ENCODE results near the gene FANCL. TPM values are rescaled to one million over a fixed set of nuclear protein-coding genes. Genes with fewer than 3 reads are reported as not detected.
"Not testable (repeated sequence)": the region's sequence is repeated elsewhere in the genome, so short reads cannot be mapped to it uniquely, and the experiment has no call there.

Gene FANCL
- polyA plus RNA-seq, 1 experiment, result 18.8 TPM

- H3K27me3 ChIP-seq (ENCODE audit: control insufficient read depth, insufficient read depth, low read length); H3K27ac ChIP-seq (ENCODE audit: low read depth, low read length); H3K9me3 ChIP-seq (ENCODE audit: control insufficient read depth, insufficient read depth, low read length); H3K4me3 ChIP-seq (ENCODE audit: low read depth, low read length); DNase-seq (ENCODE audit: low read depth, low spot score); POLR2A ChIA-PET; CTCF ChIA-PET: not testable (repeated sequence)
Measured at GRCh38 chr2:58171831-58172230, 69.3 kb downstream of the FANCL start.

- H3K4me3 ChIP-seq (ENCODE audit: low read depth, low read length); POLR2A ChIA-PET; H3K9me3 ChIP-seq (ENCODE audit: control insufficient read depth, insufficient read depth, low read length); DNase-seq (ENCODE audit: low read depth, low spot score); H3K27ac ChIP-seq (ENCODE audit: low read depth, low read length); H3K27me3 ChIP-seq (ENCODE audit: control insufficient read depth, insufficient read depth, low read length): not testable (repeated sequence)
- CTCF ChIA-PET, result interaction anchor here (0.7 kb wide), 1 partner anchor 36 kb away, joined by 3 read pairs; no protein-coding TSS in a partner anchor
Measured at GRCh38 chr2:58170334-58170933, 70.7 kb downstream of the FANCL start.

GRCh38 chr2:58169845-58170244 lies 71.3 kb downstream of the FANCL start:
- CTCF ChIA-PET, result interaction anchor here (0.7 kb wide), 1 partner anchor 35 kb away, joined by 3 read pairs; no protein-coding TSS in a partner anchor
- DNase-seq (ENCODE audit: low read depth, low spot score); POLR2A ChIA-PET; H3K27me3 ChIP-seq (ENCODE audit: control insufficient read depth, insufficient read depth, low read length); H3K27ac ChIP-seq (ENCODE audit: low read depth, low read length); H3K4me3 ChIP-seq (ENCODE audit: low read depth, low read length); H3K9me3 ChIP-seq (ENCODE audit: control insufficient read depth, insufficient read depth, low read length): not testable (repeated sequence)

DNA sequence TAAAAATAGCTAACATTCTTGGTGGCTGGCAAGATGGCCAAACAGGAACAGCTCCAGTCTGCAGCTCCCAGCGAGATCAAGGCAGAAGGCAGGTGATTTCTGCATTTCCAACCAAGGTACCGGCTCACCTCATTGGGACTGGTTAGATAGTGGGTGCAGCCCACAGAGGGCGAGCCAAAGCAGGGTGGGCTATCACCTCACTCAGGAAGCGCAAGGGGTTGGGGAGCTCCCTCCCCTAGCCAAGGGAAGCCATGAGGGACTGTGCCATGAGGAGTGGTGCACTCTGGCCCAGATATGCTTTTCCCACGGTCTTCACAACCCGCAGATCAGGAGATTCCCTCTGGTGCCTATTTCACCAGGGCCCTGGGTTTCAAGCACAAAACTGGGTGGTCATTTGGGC lies 73.0 kb downstream of the FANCL start:
- H3K27me3 ChIP-seq (ENCODE audit: control insufficient read depth, insufficient read depth, low read length); DNase-seq (ENCODE audit: low read depth, low spot score); POLR2A ChIA-PET; H3K9me3 ChIP-seq (ENCODE audit: control insufficient read depth, insufficient read depth, low read length); H3K27ac ChIP-seq (ENCODE audit: low read depth, low read length); H3K4me3 ChIP-seq (ENCODE audit: low read depth, low read length): not testable (repeated sequence)
- CTCF ChIA-PET, result interaction anchor here (1.2 kb wide), 1 partner anchor 262 kb away, joined by 4 read pairs; no protein-coding TSS in a partner anchor

- H3K9me3 ChIP-seq (ENCODE audit: control insufficient read depth, insufficient read depth, low read length), result no peaks in the 10 kb centered on the region
- TF ChIP-seq, protein P1, sequence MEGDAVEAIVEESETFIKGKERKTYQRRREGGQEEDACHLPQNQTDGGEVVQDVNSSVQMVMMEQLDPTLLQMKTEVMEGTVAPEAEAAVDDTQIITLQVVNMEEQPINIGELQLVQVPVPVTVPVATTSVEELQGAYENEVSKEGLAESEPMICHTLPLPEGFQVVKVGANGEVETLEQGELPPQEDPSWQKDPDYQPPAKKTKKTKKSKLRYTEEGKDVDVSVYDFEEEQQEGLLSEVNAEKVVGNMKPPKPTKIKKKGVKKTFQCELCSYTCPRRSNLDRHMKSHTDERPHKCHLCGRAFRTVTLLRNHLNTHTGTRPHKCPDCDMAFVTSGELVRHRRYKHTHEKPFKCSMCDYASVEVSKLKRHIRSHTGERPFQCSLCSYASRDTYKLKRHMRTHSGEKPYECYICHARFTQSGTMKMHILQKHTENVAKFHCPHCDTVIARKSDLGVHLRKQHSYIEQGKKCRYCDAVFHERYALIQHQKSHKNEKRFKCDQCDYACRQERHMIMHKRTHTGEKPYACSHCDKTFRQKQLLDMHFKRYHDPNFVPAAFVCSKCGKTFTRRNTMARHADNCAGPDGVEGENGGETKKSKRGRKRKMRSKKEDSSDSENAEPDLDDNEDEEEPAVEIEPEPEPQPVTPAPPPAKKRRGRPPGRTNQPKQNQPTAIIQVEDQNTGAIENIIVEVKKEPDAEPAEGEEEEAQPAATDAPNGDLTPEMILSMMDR (IDR thresholded peaks at IDR 0.05; ENCODE audit: low read depth, low read length), result no peak
- ChIA-PET POLR2A (no interaction called here), CTCF (no interaction called here)
- no peak overlapping the region for H3K27ac ChIP-seq (ENCODE audit: low read depth, low read length)
- no peak overlapping the region for H3K4me3 ChIP-seq (ENCODE audit: low read depth, low read length)
- H3K27me3 ChIP-seq (ENCODE audit: control insufficient read depth, insufficient read depth, low read length), result no peaks in the 10 kb centered on the region
- DNase-seq (ENCODE audit: low read depth, low spot score), result no peak
Measured at GRCh38 chr2:58163913-58164312, 77.2 kb downstream of the FANCL start.

GRCh38 chr2:58158481-58158880 lies 82.6 kb downstream of the FANCL start:
- POLR2A ChIA-PET, result no interaction called here

DNA sequence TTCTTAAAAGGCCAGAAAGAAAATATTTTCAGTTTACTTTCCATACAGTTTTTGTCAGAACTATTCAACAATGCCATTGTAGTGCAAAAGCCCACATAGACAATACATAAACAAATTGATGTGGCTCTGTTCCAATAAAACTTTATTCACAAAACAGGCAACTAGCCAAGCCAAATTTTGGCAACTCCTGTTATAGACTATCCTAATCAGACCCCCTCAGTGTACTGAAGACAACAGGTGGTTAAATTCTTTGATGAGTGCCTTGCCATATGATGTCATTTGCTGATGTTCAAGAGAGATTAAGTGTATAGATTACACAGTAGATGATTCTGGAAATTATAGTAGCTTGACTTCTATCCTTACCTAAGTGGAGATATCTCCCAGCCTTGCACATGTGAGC lies 83.4 kb downstream of the FANCL start:
- POLR2A ChIA-PET, result no interaction called here
- H3K27ac ChIP-seq (ENCODE audit: low read depth, low read length), result no peak overlapping the region
- CTCF ChIA-PET, result no interaction called here
- DNase-seq (ENCODE audit: low read depth, low spot score), result no peak
- no peaks in the 10 kb centered on the region for H3K9me3 ChIP-seq (ENCODE audit: control insufficient read depth, insufficient read depth, low read length)
- H3K4me3 ChIP-seq (ENCODE audit: low read depth, low read length), result no peak overlapping the region
- H3K27me3 ChIP-seq (ENCODE audit: control insufficient read depth, insufficient read depth, low read length), result no peaks in the 10 kb centered on the region
- TF ChIP-seq, protein P1 (IDR thresholded peaks at IDR 0.05; ENCODE audit: low read depth, low read length), result no peak

More at GRCh38 chr2:58158481-58158880, 82.6 kb downstream of the FANCL start:
- DNase-seq (ENCODE audit: low read depth, low spot score), result no peak
- TF ChIP-seq, protein P1 (IDR thresholded peaks at IDR 0.05; ENCODE audit: low read depth, low read length), result no peak
- H3K27me3 ChIP-seq (ENCODE audit: control insufficient read depth, insufficient read depth, low read length), result no peaks in the 10 kb centered on the region
- H3K4me3 ChIP-seq (ENCODE audit: low read depth, low read length), result no peak overlapping the region
- H3K27ac ChIP-seq (ENCODE audit: low read depth, low read length), result no peak overlapping the region
- CTCF ChIA-PET, result no interaction called here
- no peaks in the 10 kb centered on the region for H3K9me3 ChIP-seq (ENCODE audit: control insufficient read depth, insufficient read depth, low read length)
